ENCODE results near the gene IQCM.

DNA sequence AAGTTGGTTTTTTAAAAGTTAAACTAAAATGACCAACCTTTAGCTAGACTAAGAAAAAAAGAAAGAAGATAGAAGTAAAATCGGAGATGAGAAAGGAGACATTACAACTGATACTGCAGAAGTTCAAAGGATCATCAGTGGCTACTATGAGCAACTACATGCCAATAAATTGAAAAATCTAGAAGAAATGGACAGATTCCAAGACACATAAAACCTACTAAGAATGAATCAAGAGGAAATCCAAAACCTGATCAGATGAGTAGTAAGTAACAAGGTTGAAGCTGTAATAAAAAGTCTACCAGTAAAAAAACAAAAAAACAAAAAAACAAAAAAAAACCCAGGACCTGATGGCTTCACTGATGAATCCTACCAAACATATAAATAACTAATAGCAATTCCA is 16.1 kb downstream of the IQCM start:
- no peak for TF ChIP-seq TAF1 (IDR thresholded peaks at IDR 0.05; ENCODE audit: low read depth, low read length)
- no peak for TF ChIP-seq POLR2AphosphoS5 (IDR thresholded peaks at IDR 0.05; ENCODE audit: low read depth, low read length)
- no peak for TF ChIP-seq POLR2A (IDR thresholded peaks at IDR 0.05; ENCODE audit: low read depth, low read length)
